Endodermal cell (in vitro differentiated cells): ENCODE measurements around the gene SLC40A1. TPM values are rescaled to one million over a fixed set of nuclear protein-coding genes. Genes with fewer than 3 reads are reported as not detected.

Experiments
- DNase-seq: peaks from one replicate; pipeline ENCODE4 v3.0.0-alpha.2; 2017
- H3K27ac ChIP-seq: 2 replicates; pipeline ENCODE4 v1.5.1; 2013; ENCODE audit warnings: mild to moderate bottlenecking, low read depth, low read length, moderate library complexity
- H3K27me3 ChIP-seq: 2 replicates; pipeline ENCODE4 v1.6.1; 2013; ENCODE audit warnings: mild to moderate bottlenecking, low read length, moderate library complexity; ENCODE audit not compliant: insufficient read depth, control insufficient read depth, poor library complexity, severe bottlenecking
- H3K36me3 ChIP-seq: 2 replicates; pipeline ENCODE4 v1.7.0; 2013; ENCODE audit warnings: mild to moderate bottlenecking, low read length, moderate library complexity; ENCODE audit not compliant: control insufficient read depth, insufficient read depth
- H3K4me1 ChIP-seq: one replicate; pipeline ENCODE4 v1.7.0; 2013; ENCODE audit warnings: low read length; ENCODE audit not compliant: control insufficient read depth, insufficient read depth
- H3K4me3 ChIP-seq: 2 replicates; pipeline ENCODE4 v1.5.1; 2013; ENCODE audit warnings: mild to moderate bottlenecking, low read length, moderate library complexity
- H3K9ac ChIP-seq: 2 replicates; pipeline ENCODE4 v1.6.1; 2013; ENCODE audit warnings: mild to moderate bottlenecking, low read length, moderate library complexity; ENCODE audit not compliant: poor library complexity, severe bottlenecking; ENCODE audit errors: extremely low read depth
- H3K9me3 ChIP-seq: 2 replicates; pipeline ENCODE4 v1.6.1; 2013; ENCODE audit warnings: mild to moderate bottlenecking, low read length, moderate library complexity; ENCODE audit not compliant: control insufficient read depth
- H3K27ac Mint-ChIP-seq: 2 replicates; pipeline ENCODE4 v1.8.0; 2020; ENCODE audit warnings: mixed read lengths
- H3K27me3 Mint-ChIP-seq: 2 replicates; pipeline ENCODE4 v1.8.0; 2021; ENCODE audit warnings: mild to moderate bottlenecking, mixed read lengths; ENCODE audit not compliant: insufficient read depth
- H3K36me3 Mint-ChIP-seq: 2 replicates; pipeline ENCODE4 v1.8.0; 2020; ENCODE audit warnings: low read depth, mixed read lengths
- H3K4me1 Mint-ChIP-seq: 2 replicates; pipeline ENCODE4 v1.8.0; 2020; ENCODE audit warnings: mixed read lengths
- H3K4me3 Mint-ChIP-seq: 2 replicates; pipeline ENCODE4 v1.8.0; 2020; ENCODE audit warnings: mild to moderate bottlenecking, moderate library complexity, mixed read lengths
- H3K9me3 Mint-ChIP-seq: 2 replicates; pipeline ENCODE4 v1.8.0; 2020; ENCODE audit warnings: mild to moderate bottlenecking, mixed read lengths
- CTCF ChIP-seq: fragments of 200-600 bp; sonication (generic); conservative IDR thresholded peaks from 2 replicates; pipeline ENCODE4 v1.5.0; 2021; ENCODE audit warnings: antibody characterized with exemption, mild to moderate bottlenecking
- WGBS, 2 experiments: methylation state at CpG; one replicate each; pipeline versions ENCODE4 v1.1.5 to v1.1.7; 2013; ENCODE audit warnings: missing lambda C conversion rate in 2 of 2, mixed read lengths in 1 of 2; ENCODE audit not compliant: insufficient coverage in 1 of 2, insufficient read length in 1 of 2; 5-methylcytosine and 5-hydroxymethylcytosine counted together
- total RNA-seq, 2 donors: library from RNA; stranded (reverse); fragmentation: NEBNext Ultra II Directional in 1 of 2; extraction: Animal tissue kit (Norgen Biotek cat#: 25700) in 1 of 2; gene quantifications; 2 replicates in 1 of 2; 3 replicates in 1 of 2; pipeline ENCODE4 v1.2.1, GENCODE V29; 2021

The SLC40A1 gene
- total RNA-seq, 2 donors from 2014 or later = 74.1 to 96.8 TPM

- H3K4me1 Mint-ChIP-seq = peaks cover 12% of the 10 kb centered on the region
- H3K4me3 Mint-ChIP-seq = no peak overlapping the region
- H3K27me3 Mint-ChIP-seq = no peaks in the 10 kb centered on the region
- H3K4me1 ChIP-seq = peaks cover 4% of the 10 kb centered on the region
- H3K4me3 ChIP-seq = no peak overlapping the region
- no peak overlapping the region for H3K27ac ChIP-seq
- peaks cover 42% of the 10 kb centered on the region for H3K9me3 ChIP-seq
- peaks cover 43% of the 10 kb centered on the region for H3K9me3 Mint-ChIP-seq
- no peak overlapping the region for H3K27ac Mint-ChIP-seq
- no peak for TF ChIP-seq CTCF
- DNase-seq = no peak
- H3K27me3 ChIP-seq = no peaks in the 10 kb centered on the region
- peaks cover 23% of the 10 kb centered on the region for H3K36me3 Mint-ChIP-seq
- H3K9ac ChIP-seq = no peak overlapping the region
- H3K36me3 ChIP-seq = no peaks in the 10 kb centered on the region
Observed at GRCh38 chr2:189511960-189512319, 68.6 kb downstream of the SLC40A1 start.

GRCh38 chr2:189511210-189511959 lies 69.2 kb downstream of the SLC40A1 start:
- Mint-ChIP-seq H3K4me3 (no peak overlapping the region), H3K9me3 (peaks cover 43% of the 10 kb centered on the region), H3K27ac (no peak overlapping the region), H3K4me1 (peaks cover 16% of the 10 kb centered on the region), H3K27me3 (no peaks in the 10 kb centered on the region), H3K36me3 (peaks cover 23% of the 10 kb centered on the region)
- Histone ChIP-seq H3K9ac (no peak overlapping the region), H3K27me3 (no peaks in the 10 kb centered on the region), H3K4me1 (peaks cover 4% of the 10 kb centered on the region), H3K4me3 (peak overlapping the region; percentile 42), H3K9me3 (peaks cover 37% of the 10 kb centered on the region), H3K36me3 (no peaks in the 10 kb centered on the region), H3K27ac (no peak overlapping the region)
- WGBS, 2 experiments = 91 to 100% methylated on average over 1 to 2 of the region's 2 CpGs
- no peak for TF ChIP-seq CTCF
- DNase-seq = no peak

Other genes with a start within 250 kb of the SLC40A1 start
- 10 to 100 TPM; 65.8 to 76.2 TPM for gene WDR75, start 139.3 kb downstream of the SLC40A1 start, total RNA-seq
- gene ASNSD1, start 80.7 kb upstream of the SLC40A1 start, total RNA-seq = 10 to 100 TPM; 43.3 to 56.2 TPM
- 1 to 10 TPM; 4.3 to 7.4 TPM for gene ANKAR, start 93.9 kb upstream of the SLC40A1 start, total RNA-seq
- gene OSGEPL1, start 182.0 kb upstream of the SLC40A1 start, total RNA-seq = 10 to 100 TPM in 1 of 2 donors, 1 to 10 TPM in 1; 9.7 to 16.1 TPM
- gene ORMDL1, start 203.6 kb upstream of the SLC40A1 start, total RNA-seq = 10 to 100 TPM; 51.2 to 53.0 TPM
- 10 to 100 TPM; 51.9 to 61.5 TPM for gene PMS1, start 203.7 kb upstream of the SLC40A1 start, total RNA-seq